Left ventricle myocardium inferior (tissue), 1 donor: ENCODE data around the gene OR1D5. TPM values are rescaled to one million over a fixed set of nuclear protein-coding genes. Genes with fewer than 3 reads are reported as not detected.

Source experiments
- DNase-seq: peaks from one replicate; pipeline ENCODE4 v3.0.0-alpha.2; 2020
- H3K27ac ChIP-seq: fragments of 200-600 bp; replicated peaks from 2 replicates; pipeline ENCODE4 v1.8.0; 2021
- H3K27me3 ChIP-seq: fragments of 200-600 bp; 2 replicates; pipeline ENCODE4 v1.8.0; 2021; ENCODE audit warnings: low read depth
- H3K36me3 ChIP-seq: fragments of 200-600 bp; 2 replicates; pipeline ENCODE4 v1.8.0; 2021
- H3K4me1 ChIP-seq: fragments of 200-600 bp; 2 replicates; pipeline ENCODE4 v1.8.0; 2021
- H3K4me3 ChIP-seq: fragments of 200-600 bp; 2 replicates; pipeline ENCODE4 v1.8.0; 2021; ENCODE audit warnings: mild to moderate bottlenecking, moderate library complexity
- H3K9me3 ChIP-seq: fragments of 200-600 bp; replicated peaks from 2 replicates; pipeline ENCODE4 v1.8.0; 2021
- intact Hi-C: fragments of 100-400 bp; cut with micrococcal nuclease; formaldehyde crosslinking; loops from one replicate; pipeline ENCODE4 v1.11.0; 2022
- total RNA-seq: library from RNA; stranded (reverse); fragmentation: NEBNext Ultra II Directional; extraction: Animal tissue kit (Norgen Biotek cat#: 25700); gene quantifications from one replicate; pipeline ENCODE4 v1.2.1, GENCODE V29; 2021
- TF ChIP-seq, protein P1 (sequence below): fragments of 200-600 bp; IDR thresholded peaks from 2 replicates; pipeline ENCODE4 v1.8.0; 2021; ENCODE audit warnings: antibody characterized with exemption, mild to moderate bottlenecking, borderline replicate concordance
- donor health status: DM: no; HTN: yes; CAD: no; lungs with severe emphysema.

Gene OR1D5
- total RNA-seq, 1 donor from 2014 or later = not detected

DNA sequence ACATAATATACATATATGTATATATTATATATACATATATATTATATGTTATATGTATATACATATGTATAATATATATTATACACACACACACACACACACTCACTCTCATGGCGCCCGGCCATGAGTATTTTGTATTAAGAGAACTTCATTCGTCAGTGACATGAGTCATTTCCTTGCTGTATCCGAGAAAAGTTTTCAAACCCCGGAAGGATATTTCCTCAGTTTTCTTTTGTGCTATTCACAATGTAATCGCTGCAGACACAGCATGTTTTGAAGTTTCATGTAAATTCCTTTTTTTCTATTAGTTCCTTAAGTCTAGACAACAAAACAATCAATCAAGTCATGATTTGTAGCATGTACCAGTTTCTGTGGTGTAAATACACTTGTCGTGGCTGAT, 33.3 kb downstream of the OR1D5 start:
- H3K4me3 ChIP-seq = no peak overlapping the region
- no peaks in the 10 kb centered on the region for H3K27me3 ChIP-seq
- H3K4me1 ChIP-seq = peaks cover 57% of the 10 kb centered on the region
- DNase-seq = no peak
- H3K36me3 ChIP-seq = no peaks in the 10 kb centered on the region
- TF ChIP-seq, protein P1, sequence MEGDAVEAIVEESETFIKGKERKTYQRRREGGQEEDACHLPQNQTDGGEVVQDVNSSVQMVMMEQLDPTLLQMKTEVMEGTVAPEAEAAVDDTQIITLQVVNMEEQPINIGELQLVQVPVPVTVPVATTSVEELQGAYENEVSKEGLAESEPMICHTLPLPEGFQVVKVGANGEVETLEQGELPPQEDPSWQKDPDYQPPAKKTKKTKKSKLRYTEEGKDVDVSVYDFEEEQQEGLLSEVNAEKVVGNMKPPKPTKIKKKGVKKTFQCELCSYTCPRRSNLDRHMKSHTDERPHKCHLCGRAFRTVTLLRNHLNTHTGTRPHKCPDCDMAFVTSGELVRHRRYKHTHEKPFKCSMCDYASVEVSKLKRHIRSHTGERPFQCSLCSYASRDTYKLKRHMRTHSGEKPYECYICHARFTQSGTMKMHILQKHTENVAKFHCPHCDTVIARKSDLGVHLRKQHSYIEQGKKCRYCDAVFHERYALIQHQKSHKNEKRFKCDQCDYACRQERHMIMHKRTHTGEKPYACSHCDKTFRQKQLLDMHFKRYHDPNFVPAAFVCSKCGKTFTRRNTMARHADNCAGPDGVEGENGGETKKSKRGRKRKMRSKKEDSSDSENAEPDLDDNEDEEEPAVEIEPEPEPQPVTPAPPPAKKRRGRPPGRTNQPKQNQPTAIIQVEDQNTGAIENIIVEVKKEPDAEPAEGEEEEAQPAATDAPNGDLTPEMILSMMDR = no peak
- intact Hi-C loops = no loop called here
- H3K27ac ChIP-seq = peak overlapping the region; percentile 91
- no peaks in the 10 kb centered on the region for H3K9me3 ChIP-seq

DNA sequence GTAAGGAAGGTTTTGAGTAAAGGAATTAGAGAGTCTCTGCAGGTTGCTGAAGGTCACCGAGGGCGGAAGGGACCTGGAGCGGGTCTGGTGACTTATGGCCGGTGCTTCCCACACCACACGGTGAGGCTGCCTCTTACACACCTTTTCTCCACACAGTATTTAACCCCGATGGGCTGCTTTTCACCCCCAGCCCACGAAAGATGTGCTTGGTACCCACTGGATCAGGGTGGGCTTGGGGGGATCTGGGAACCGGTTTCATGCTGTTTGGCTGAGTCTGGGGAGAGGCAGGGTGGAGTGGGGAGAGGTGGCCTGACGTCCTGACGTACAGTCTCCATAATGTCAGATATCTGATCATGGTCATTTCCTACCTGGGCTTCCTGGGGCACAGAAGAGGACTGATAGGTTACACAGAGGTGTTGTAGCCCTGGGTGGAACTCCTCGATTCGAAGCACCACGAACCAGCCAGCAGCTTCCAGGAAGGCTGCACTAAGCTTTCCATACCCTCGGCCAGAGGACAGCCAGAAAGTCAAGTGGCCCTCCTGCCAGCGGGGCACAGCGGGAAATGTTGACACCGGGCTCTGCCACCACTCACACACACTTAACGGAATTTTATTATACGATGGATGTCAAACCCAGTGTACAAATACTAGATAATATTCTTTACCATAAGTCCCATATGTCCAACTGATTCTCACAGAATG, 34.0 kb downstream of the OR1D5 start:
- TF ChIP-seq, protein P1 = no peak
- Histone ChIP-seq H3K9me3 (no peaks in the 10 kb centered on the region), H3K36me3 (no peaks in the 10 kb centered on the region), H3K27ac (peak overlapping the region; percentile 91), H3K27me3 (no peaks in the 10 kb centered on the region), H3K4me1 (peaks cover 57% of the 10 kb centered on the region), H3K4me3 (peak overlapping the region; percentile 13)
- intact Hi-C loops = no loop called here
- peak; percentile 72 for DNase-seq

DNA sequence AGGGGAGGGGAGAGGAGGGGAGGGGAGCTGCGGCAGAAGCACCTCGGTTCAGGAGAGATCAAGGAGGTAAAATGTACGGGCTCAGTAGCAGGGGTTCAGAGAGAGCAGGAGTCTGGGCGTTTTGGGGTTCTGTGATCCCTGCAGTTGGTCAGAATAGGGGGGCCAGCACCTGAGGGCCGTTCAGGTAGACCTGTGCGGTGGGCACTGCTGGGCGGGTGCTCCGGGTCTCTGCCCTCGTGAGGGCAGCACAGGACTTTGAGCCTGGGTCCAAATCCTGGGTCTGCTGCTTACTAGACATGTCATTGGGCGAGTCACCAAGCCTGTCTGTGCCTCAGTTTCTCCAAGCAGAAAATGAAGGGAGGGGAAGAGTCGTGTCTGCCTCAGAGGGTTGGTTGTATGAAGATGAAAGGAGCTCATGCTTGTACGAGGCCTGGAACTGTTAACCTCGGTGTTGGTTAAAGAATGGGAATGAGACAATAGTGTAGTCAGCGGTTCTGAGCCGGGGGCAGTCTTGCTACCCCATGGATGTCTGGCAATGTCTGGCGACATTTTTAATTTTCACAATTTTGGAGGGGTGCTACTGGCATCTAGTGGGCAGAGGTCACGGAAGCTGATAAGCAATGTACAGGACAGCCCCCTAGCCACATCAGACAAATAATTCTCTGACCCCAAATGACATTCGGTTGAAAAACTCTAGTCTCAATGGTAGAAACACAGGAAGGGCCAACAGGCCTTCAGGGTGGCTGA, 35.4 kb downstream of the OR1D5 start:
- Histone ChIP-seq H3K27ac (peak overlapping the region; percentile 91), H3K4me1 (peaks cover 53% of the 10 kb centered on the region), H3K9me3 (peaks cover 5% of the 10 kb centered on the region), H3K36me3 (peaks cover 3% of the 10 kb centered on the region), H3K4me3 (no peak overlapping the region), H3K27me3 (no peaks in the 10 kb centered on the region)
- intact Hi-C loops = no loop called here
- TF ChIP-seq, protein P1 = no peak
- no peak for DNase-seq

DNA sequence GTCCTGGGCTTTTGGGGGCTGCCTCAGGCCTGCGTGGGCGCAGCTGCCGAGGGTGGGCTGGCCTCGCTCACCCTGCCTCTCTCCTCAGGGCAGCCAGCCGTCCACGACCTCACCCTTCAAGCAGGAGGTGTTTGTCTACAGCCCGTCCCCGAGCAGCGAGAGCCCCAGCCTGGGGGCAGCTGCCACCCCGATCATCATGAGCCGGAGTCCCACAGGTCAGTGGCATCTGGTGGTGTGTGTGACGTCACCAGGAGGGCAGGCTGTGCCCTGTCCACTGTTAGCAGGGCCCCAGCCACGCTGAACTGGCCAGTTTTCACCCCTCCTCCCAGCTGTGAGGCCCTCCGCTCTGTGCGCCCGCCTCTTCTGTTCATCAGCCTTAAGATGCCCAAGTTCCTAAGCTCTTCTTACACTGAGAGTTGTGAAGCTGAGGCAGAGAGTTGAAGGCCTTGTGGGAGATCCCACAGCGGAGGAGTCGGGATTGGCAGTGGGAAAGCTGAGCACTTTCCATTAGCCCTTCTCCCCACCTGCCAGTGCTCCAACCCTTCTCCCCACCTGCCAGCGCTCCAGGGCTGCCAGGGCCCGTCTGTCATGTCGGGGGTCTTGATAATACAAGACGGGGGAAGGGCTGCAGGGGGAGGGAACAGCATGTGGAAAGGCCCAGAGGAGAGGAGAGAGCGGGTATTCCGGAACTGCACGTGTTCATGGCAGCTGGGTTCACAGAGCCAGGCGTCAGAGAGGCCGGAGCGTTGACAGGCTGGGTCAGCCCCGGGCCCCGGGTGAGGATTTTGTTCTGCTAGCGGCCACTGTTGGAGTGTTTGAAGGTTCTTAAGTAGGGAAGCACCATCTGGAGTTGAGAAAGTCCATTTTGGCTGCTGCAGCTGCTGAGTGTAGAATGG, 36.3 kb downstream of the OR1D5 start:
- H3K36me3 ChIP-seq = peaks cover 5% of the 10 kb centered on the region
- DNase-seq = no peak

More for the DNA sequence above, 36.3 kb downstream of the OR1D5 start:
- intact Hi-C loops = no loop called here
- Histone ChIP-seq H3K4me3 (no peak overlapping the region), H3K27ac (peak overlapping the region; percentile 30), H3K27me3 (no peaks in the 10 kb centered on the region), H3K4me1 (peaks cover 53% of the 10 kb centered on the region), H3K9me3 (peaks cover 14% of the 10 kb centered on the region)
- TF ChIP-seq, protein P1 = no peak
